ENCODE measurements around the gene SELL. TPM values are rescaled to one million over a fixed set of nuclear protein-coding genes. Genes with fewer than 3 reads are reported as not detected.
"Not testable (repeated sequence)": the region's sequence is repeated elsewhere in the genome, so short reads cannot be mapped to it uniquely, and the experiment has no call there.

SELL gene
- total RNA-seq, 1 donor from 2014 or later: 4.0 TPM

DNA sequence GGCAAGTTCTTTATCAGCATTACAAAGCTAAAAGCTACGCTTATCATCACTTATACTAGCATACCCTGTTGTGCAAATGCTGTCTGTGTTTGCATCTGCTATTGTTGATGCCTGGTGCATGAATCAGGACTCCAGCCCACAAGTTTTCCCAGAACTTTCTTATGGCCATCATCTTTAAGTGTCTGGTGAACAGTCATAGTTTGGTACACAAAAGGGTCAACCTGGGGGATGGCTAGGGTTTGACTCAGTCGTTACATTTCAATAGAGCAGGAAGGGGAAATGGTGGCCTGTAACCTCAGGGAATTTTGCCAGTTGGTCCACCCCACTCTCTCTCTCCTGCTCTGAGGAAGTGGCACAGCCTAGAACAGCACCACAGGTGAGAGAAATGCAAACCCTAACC is 35.4 kb downstream of the SELL start:
- DNase-seq (ENCODE audit: low spot score): no peak

DNA sequence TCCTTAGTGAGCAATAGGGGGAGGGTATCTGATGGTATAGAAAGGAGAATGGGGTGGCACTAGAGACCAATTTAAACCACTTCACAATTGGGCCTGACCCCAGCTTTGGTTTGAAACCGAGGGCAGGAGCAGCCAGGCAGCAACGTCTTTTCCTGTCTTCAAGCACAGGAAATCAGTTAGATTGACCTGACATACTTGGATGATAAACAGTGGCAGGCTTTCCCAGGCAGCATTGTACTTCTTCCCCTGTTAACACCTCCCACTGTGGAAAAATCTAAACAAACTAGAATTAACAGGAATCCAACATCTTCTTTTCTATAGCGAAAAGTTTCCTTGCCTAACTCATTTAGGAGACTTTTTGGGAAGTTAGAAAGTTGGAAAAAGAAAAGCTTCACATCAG is 40.6 kb downstream of the SELL start:
- intact Hi-C loops (cut with DNase I): no loop called here
- DNase-seq (ENCODE audit: low spot score): no peak

More for the DNA sequence above, 35.4 kb downstream of the SELL start:
- intact Hi-C loops (cut with DNase I): no loop called here

DNA sequence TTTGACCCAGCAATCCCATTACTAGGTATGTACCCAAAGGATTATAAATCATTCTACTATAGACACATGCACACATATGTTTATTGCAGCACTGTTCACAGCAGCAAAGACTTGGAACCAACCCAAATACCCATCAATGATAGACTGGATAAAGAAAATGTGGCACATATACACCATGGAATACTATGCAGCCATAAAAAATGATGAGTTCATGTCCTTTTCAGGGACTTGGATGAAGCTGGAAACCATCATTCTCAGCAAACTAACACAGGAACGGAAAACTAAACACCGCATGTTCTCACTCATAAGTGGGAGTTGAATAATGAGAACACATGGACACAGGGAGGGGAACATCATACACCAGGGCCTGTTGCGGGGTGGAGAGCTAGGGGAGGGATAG is 41.2 kb downstream of the SELL start:
- DNase-seq (ENCODE audit: low spot score); intact Hi-C loops (cut with DNase I): not testable (repeated sequence)

DNA sequence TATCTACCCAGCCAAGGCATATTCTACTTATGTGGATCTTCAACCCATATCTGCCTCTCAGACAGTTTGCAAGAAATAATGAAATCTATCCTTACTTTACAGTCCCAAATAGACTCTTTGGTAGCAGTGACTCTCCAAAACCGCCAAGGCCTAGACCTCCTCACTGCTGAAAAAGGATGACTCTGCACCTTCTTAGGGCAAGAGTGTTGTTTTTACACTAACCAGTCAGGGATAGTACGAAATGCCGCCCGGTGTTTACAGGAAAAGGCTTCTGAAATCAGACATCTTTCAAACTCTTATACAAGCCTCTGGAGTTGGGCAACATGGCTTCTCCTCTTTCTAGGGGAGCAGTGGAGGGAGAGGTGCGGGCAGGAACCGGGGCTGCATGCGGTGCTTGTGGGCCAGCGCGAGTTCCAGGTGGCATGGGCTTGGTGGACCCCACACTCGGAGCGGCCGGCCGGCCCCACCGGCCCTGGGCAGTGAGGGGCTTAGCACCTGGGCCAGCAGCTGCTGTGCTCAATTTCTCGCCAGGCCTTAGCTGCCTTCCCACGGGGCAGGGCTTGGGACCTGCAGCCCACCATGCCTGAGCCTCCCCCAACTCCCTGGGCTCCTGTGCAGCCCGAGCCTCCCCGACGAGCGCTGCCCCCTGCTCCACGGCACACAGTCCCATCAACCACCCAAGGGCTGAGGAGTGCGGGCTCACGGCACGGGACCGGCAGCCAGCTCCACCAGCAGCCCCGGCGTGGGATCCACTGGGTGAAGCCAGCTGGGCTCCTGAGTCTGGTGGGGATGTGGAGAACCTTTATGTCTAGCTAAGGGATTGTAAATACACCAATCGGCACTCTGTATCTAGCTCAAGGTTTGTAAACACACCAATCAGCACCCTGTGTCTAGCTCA is 43.5 kb downstream of the SELL start:
- DNase-seq (ENCODE audit: low spot score); intact Hi-C loops (cut with DNase I): not testable (repeated sequence)

DNA sequence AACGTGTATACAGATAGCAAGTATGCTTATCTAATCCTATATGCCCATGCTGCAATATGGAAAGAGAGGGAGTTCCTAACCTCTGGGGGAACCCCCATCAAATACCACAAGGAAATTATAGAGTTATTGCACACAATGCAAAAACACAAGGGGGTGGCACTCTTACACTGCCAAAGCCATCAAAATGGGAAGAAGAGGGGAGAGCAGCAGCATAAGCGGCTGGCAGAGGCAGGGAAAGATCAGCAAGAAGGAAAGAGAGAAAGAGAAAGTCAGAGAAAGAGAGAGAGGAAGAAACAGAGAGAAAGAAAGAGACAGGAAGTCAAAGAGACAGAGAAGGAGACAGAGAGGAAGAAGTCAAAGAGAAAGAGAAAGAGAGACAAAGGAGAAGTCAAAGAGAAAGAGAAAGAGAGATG is 44.2 kb downstream of the SELL start:
- DNase-seq (ENCODE audit: low spot score); intact Hi-C loops (cut with DNase I): not testable (repeated sequence)

DNA sequence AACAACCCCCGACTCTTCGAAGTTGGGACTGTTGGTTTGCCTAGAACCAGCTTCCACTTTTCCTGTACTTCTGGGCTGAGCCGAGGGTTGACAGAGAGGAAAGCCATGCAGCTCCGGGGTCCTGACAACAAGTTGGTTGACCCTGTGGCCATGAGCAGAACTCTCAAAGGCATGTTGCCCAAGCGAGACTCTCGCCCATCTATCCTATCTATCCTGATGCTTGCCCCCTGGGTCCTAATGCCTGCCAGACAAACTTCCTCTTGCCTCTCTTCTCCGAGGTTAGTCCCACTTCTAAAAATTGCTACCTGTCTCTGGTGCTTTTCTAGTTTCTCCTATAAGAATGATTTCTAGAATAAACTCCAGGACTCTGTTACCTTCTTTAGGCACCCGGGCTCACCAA is 48.7 kb downstream of the SELL start:
- not testable (repeated sequence) for DNase-seq (ENCODE audit: low spot score)

DNA sequence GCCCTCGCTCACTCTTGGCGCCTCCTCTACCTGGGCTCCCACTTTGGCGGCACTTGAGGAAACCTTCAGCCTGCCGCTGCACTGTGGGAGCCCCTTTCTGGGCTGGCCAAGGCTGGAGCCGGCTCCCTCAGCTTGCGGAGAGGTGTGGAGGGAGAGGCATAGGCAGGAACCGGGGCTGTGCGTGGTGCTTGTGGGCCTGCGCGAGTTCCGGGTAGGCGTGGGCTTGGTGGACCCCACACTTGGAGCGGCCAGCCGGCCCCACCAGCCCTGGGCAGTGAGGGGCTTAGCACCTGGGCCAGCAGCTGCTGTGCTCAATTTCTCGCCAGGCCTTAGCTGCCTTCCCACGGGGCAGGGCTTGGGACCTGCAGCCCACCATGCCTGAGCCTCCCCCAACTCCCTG is 50.4 kb downstream of the SELL start:
- intact Hi-C loops (cut with DNase I); DNase-seq (ENCODE audit: low spot score): not testable (repeated sequence)

More for the DNA sequence above, 48.7 kb downstream of the SELL start:
- intact Hi-C loops (cut with DNase I): not testable (repeated sequence)

DNA sequence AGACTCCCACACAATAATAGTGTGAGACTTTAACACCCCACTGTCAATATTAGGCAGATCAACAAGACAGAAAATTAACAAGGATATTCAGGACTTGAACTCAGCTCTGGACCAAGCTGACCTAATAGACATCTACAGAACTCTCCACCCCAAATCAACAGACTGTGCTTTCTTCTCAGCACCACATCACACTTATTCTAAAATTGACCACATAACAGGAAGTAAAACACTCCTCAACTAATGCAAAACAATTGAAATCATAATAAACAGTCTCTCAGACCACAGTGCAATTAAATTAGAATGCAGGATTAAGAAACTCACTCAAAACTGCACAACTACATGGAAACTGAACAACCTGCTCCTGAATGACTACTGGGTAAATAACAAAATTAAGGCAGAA is 52.6 kb downstream of the SELL start:
- intact Hi-C loops (cut with DNase I); DNase-seq (ENCODE audit: low spot score): not testable (repeated sequence)

DNA sequence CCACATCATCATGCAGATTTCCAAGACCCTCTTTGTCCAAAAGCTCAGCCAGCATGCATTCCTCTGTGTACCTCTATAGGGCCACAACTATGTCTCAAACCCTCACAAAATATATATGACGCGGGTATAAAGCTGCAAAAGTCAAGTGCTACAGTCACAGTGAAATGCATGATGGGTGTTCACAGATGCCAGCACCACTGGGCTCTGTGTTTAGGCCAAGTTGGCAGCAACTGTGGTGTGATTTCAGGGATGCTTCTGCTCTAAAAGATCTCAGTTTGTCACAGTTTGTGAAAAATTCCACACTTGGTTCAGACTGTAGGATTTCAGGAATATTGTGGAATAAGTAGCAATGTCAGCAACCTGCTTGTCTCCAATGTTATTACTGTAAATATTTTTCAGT is 57.5 kb downstream of the SELL start:
- no peak for DNase-seq (ENCODE audit: low spot score)
- intact Hi-C loops (cut with DNase I): no loop called here

DNA sequence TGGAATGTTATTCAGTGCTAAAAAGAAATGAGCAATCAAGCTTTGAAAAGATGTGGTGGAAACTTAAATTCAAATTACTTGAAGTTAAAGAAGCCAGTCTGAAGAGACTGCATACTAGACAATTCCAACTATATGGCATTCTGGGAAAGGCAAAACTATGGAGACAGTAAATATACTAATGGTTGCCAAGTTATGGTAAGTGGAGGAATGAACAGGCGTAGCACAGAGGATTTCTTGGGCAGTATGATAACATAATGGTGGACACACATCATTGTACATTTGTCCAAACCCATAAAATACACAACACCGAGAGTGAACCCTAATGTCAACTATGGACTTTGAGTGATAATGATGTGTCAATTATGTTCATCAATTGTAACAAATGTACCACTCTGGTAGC is 60.4 kb downstream of the SELL start:
- intact Hi-C loops (cut with DNase I): no loop called here
- DNase-seq (ENCODE audit: low spot score): no peak

DNA sequence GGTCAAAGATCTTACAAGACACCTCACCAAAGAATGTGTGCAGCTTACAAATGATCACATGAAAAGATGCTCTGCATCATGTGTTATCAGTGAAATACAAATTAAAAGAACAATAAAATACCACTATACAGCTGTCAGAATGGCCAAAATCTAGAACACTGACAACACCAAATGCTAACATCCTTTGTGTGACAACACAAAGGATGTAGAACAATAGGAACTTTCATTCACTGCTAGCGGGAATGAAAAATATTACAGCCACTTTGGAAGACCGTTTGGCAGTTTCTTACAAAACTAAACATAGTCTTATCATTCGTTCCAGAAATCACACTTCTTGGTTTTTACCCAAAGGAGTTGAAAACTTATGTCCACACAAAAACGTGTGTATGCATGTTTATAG is 60.9 kb downstream of the SELL start:
- intact Hi-C loops (cut with DNase I): no loop called here
- no peak for DNase-seq (ENCODE audit: low spot score)

DNA sequence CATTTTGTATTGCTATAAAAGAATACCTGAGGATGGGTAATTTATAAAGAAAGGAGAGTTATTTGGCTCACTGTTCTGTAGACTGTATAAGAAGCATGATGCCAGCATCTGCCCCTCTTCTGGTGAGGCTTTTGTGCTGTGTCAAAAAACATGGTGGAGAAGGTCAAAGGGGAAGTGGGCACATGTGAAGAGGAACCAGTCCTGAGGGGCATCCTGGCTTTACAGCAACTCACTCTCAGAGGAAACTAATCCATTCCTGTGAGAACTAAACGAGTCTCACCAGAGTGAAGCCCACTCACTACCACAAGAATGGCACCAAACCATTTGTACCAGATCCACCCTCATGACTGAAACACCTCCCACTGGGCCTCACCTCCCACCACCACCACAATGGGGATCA is 62.7 kb downstream of the SELL start:
- intact Hi-C loops (cut with DNase I): no loop called here
- no peak for DNase-seq (ENCODE audit: low spot score)

DNA sequence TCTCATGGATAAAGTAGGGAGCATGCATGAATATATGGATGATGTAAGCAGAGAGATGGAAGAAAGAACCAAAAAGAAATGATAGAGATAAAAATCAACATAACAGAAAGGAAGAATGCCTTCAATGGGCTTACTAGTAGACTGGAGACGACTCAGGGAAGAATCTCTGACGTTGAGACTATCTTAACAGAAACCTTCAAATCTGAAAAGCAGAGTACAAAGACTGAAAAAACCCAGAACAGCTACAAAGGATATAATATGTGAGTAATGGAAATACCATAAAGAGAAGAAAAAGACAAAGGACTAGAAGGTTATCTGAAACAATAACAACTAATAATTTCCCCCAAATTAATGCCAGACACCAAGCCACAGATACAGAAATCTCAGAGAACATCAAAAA is 63.2 kb downstream of the SELL start:
- no peak for DNase-seq (ENCODE audit: low spot score)
- intact Hi-C loops (cut with DNase I): no loop called here

DNA sequence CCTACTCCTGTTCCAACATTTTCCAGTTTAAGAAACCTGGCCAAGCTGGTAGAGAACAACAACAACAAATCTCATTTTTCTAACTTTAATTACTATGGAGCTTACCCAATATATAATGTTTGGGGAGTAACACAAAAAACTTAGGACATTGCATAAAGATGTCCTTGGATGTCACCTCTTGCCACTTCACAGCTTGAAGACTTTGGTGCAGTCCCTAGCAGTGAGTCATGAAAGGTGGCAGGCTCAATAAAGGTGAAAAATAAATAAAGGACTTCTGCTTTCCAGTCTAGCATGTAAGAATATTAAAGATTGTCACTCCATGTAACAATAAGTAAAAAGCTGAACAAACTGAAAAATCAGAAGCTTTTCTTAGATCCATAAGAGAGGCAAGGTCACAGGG is 63.9 kb downstream of the SELL start:
- no peak for DNase-seq (ENCODE audit: low spot score)
- intact Hi-C loops (cut with DNase I): no loop called here

DNA sequence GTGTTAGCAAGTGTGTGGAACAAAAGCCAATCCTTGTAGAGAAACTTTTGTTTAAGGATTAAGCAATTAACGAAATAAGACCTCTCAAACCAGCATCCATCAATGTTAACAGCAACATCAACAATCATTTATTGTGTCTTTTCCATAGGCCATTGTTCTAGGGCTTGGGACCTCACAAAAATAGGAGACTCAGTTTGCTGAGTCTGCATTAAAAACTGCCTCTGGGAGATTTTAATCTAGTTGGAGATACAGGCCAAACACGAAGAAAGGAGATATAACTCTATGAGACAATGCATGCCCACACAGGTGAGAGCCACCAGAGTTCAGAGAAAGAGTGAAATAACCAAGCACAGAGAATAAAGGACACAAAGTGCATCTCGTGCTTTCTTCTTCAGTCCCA is 67.1 kb downstream of the SELL start:
- intact Hi-C loops (cut with DNase I): no loop called here
- DNase-seq (ENCODE audit: low spot score): no peak

Other genes starting within 250 kb of the SELL start
- gene SLC19A2, start 225.7 kb downstream of the SELL start, total RNA-seq: 5.1 TPM
- gene F5, start 125.1 kb downstream of the SELL start, total RNA-seq: 0.97 TPM
- 10.6 TPM for gene SELP, start 81.5 kb downstream of the SELL start, total RNA-seq
- 26.6 TPM for gene SELE, start 22.5 kb upstream of the SELL start, total RNA-seq
- gene METTL18, start 83.3 kb upstream of the SELL start, total RNA-seq: 4.2 TPM
- 6.7 TPM for gene SCYL3, start 182.3 kb upstream of the SELL start, total RNA-seq